NCI-H1930 (cell line): Measurements from ENCODE around the gene C9orf43.

Experiments used
- DNase-seq, 2 experiments: peaks; one replicate each; lab custom pipeline; 2025; lab: John Stamatoyannopoulos, UW

The C9orf43 gene

DNA sequence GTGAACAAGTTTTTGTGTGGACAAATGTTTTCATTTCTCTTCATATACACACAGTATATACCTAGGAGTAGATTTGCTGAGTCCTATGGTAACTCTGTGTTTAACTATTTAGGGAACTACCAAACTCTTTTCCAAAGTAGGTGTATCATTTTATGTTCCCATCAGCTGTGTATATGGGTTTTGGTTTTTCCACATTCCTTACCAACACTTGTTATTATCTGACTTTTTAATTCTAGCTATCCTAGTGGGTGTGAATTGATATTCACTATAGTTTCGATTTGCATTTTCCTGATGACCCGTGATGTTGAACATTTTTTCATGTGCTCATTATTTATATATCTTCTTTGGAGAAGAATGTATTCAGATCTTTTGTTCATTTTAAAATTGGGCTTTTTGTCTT is 56.6 kb downstream of the C9orf43 start:
- no peak for DNase-seq

DNA sequence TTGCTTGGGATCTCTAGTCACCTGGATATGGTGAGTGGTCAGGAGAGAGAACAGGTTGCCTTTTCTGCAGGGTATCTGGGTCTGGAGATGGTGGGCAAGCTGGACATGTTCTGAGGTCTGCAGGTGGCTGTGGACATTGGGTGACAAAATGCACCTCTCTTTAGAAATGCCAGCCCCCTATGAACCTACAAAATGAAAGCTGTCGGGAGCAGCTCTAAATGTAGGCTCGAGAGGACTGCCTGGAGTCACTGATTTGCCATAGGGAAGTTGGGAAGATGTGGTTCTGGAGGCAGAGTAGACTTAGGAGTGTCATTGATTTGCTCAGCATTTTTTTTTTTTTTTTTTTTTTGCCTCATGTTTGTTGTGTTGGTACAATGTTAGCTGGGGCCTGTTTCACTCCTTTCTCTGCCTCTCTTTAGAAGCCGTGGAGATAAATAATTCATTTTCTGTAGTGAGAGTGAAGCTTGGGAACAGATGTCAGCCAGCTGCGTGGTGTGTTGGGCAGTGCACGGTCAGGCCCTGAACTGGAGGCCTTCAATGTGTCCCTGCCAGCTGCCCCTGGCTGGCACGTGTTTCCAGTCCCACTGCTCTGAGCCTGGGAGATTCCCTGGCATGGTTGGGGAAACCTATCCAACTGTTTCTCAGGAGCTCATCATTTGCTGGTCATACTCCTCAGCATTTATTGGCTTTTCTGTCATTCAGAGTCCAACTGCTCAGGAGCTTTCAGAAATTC is 58.3 kb downstream of the C9orf43 start:
- DNase-seq, result no peak

DNA sequence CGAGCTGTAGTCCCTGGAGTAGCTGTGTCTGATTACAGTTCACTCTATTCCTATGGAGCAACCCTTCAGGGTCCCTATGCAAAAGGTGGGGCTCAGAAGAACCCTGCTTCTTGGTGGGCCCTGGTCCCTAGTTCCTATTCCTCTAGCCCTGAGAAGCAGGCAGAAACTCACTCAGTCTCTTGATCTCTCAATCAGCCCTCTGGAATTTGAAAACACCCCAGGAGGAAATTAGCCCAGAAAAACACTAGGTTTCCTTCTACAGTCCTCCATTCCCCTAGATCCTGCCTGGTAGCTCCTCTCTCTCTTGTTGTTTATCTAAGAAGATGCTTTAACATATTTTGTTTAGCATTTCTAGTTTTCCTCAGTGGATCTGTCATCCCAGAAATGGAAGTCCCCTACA is 60.6 kb downstream of the C9orf43 start:
- DNase-seq, result no peak

DNA sequence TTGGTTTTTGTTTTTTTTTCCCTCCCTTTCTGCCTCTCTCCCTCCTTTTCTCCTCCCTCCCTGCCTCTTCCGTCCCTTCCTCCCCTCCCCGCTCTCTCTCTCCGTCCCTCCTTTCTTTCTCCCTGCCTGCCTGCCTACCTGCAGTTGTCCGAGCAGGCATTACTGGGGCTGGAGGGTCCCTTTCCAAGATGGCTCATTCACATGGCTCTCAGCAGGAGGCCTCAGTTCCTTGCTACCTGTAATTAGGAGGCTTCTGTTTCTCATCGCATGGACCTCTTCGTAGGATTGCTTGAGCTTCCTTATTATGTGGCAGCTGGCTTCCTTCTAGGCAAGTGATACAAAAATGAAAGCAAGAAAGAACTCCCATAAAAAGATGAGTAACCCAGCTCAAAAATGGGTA is 61.0 kb downstream of the C9orf43 start:
- DNase-seq, result no peak

DNA sequence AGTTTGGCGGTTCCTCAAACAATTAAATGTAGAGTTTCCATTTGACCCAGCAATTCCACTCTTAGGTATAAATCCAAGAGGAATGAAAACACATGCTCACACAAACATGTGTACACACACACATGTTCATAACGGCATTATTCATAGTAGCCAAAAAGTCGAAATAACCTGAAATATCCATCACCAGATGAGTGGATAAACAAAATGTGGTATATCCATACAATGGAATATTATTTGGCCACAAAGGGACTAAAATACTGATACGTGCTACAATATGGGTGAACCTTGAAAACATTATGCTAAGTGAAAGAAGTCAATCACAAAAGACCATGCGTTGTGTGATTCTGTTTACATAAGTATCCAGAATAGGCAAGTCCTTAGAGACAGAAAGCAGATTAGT is 61.7 kb downstream of the C9orf43 start:
- DNase-seq, result no peak

DNA sequence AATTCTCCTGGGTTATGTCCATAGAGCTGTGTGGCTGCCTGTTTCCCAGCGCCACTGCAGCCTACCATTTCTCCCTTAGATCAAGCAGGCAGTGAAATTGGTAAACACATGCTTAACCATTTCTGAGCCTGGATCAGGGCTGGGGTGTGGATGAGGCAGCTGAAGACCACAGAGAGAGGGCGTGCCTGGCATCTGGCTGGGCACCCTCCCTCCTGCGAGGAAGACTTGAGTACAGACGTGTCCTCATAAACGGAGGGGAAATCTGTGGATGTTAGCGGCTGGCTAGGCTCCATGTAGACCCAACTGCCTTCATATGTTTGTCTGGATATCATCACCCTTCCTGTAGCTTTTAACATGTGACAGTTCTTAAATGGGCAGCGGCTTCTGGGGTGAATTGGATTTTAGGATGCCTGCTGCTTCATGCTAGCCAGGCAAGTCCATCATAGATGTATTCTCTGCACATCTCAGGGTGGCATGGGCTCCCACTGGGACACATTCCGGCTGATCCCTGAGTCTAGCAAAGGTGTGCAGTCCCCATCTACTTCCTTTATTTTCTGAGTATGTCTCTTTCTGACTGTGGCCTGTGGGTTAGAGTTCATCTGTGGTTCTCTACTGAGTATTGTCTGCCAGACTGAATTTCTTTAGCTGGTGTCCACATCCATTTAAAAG is 63.9 kb downstream of the C9orf43 start:
- DNase-seq, result no peak

DNA sequence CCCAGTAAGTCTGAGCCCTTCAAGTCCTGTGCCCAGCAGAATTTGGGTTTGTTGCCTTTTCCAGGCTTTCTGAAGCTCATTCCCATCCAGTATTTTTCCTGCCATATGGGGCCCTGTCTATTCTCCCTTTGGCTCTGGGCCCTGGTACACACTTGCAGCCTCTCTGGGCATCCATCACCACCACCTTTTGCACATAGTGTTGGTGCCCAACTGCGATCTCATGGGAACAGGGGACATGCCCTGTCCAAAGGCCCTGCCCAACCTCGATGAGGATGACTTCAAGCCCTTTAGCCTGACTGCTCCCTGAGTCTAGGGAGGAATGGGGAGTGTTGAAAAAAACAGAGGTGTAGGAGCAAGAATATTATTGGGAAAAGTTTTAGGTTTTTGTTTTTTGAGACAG is 64.5 kb downstream of the C9orf43 start:
- no peak for DNase-seq

DNA sequence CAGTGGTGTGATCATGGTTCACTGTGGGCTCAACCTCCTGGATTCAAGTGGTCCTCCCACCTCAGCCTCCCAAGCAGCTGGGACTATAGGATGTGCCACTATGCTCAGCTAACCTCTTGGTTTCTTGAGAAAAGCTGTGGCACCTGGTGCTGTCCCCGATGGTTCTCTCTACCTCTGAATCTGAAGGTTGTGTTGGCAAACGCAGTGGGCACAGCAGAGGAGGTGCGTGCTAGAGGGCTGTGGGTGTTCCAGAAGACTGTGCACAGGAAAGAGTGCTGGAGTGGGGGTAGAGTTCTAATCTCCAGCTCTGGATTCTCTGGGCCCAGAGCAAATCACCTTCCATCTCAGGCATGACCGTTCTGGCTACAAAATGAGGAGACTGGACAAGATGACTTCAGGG is 65.4 kb downstream of the C9orf43 start:
- DNase-seq, result no peak

DNA sequence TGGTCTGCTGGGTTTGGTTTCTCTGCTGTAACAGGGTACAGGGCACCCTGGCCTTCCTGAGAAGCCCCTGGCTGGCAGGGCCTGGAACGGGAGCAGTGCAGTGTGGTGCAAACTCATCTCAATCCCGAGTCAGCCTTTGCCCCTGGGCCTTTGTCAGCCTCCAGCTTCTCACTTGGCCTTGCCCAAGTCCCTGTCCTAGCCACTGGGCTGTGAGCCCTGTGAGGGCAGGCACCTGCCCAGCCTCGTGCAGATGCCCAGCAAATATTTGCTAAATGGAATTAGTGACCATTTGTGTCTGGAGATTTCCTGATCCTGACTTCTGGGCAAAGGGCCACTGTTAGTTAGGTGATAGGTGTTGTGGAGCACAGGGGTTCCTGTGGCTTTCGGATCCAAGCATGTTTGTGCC is 66.0 kb downstream of the C9orf43 start:
- DNase-seq, result no peak

DNA sequence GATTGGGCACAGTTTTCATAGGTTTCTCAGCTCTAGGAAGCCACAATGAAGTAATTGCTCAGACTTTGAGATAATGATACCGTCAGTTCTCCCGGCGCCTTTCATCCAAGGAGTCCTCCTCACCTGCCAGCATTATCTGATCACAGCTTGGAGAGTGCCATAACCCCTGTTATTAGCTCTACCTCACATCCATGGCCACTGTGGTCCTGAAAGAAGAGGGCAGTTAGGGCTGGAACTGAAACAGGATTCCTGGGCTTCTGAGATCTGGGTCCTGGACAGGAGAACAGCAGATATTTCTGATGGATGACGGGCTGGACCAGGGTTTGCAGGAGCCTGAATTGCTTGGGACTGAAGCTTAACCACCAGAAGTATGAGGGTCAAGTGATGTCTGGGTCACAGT is 66.5 kb downstream of the C9orf43 start:
- DNase-seq, result no peak

DNA sequence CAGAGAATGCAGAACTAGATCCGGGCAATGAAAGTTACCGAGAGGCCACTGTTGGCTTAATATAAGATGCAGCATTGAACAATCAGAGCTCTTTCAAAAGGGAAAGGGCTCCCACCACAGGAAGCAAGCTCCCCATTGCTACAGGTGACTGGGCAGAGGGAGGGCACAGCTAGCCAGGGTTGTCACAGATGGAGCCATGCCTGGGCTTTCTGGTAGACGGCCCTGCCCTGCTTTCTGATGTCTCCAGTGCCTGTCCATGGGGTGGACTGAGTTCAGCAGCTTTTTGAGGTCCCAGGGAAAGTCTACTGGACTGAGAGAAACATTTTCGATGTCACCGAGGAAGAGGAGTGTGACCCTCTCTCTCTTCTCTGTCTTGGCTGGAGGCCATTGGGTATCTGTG is 67.1 kb downstream of the C9orf43 start:
- no peak for DNase-seq

DNA sequence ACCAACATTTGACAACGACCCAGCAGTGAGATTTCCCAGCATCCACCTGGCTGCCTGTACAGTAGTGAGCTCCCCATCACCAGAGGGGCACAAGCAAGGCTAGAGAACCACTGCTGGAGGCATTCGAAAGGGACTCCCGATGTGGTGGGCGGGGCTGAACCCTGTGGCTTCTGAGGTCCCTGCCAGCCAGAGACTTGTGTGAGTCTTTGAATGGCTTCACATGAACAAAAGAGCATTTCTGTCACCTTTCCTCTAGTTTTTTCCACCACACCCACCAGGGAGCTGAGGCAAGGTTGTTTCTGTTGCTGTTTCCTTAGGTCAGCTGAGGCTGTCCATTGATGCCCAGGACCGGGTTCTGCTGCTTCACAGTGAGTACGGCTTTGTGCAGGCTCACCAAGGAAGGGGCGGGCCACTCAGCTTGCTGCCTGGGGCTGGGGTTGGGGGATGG is 68.7 kb downstream of the C9orf43 start:
- DNase-seq, result no peak
